ENCODE data around the gene KIRREL3.

The KIRREL3 gene

GRCh38 chr11:126948563-126948962 is 52.0 kb downstream of the KIRREL3 start:
- no peak for DNase-seq (ENCODE audit: low read depth)
- H3K4me3 ChIP-seq (ENCODE audit: control insufficient read depth, low read depth, low read length): no peak overlapping the region
- no peak for TF ChIP-seq CTCF (conservative IDR thresholded peaks at IDR 0.05; ENCODE audit: control insufficient read depth, insufficient read depth, low read depth, low read length)

GRCh38 chr11:126945319-126945718 is 55.3 kb downstream of the KIRREL3 start:
- no peak for DNase-seq (ENCODE audit: low read depth)
- TF ChIP-seq CTCF (conservative IDR thresholded peaks at IDR 0.05; ENCODE audit: control insufficient read depth, insufficient read depth, low read depth, low read length): no peak
- H3K4me3 ChIP-seq (ENCODE audit: control insufficient read depth, low read depth, low read length): no peak overlapping the region

- no peak for DNase-seq (ENCODE audit: low read depth)
- TF ChIP-seq CTCF (conservative IDR thresholded peaks at IDR 0.05; ENCODE audit: control insufficient read depth, insufficient read depth, low read depth, low read length): no peak
- no peak overlapping the region for H3K4me3 ChIP-seq (ENCODE audit: control insufficient read depth, low read depth, low read length)
These were observed 57.3 kb downstream of the KIRREL3 start for GRCh38 chr11:126943316-126943715.

- H3K4me3 ChIP-seq (ENCODE audit: control insufficient read depth, low read depth, low read length): no peak overlapping the region
- TF ChIP-seq CTCF (conservative IDR thresholded peaks at IDR 0.05; ENCODE audit: control insufficient read depth, insufficient read depth, low read depth, low read length): no peak
- no peak for DNase-seq (ENCODE audit: low read depth)
These were observed 58.4 kb downstream of the KIRREL3 start for GRCh38 chr11:126942146-126942545.

- no peak for TF ChIP-seq CTCF (conservative IDR thresholded peaks at IDR 0.05; ENCODE audit: control insufficient read depth, insufficient read depth, low read depth, low read length)
- no peak for DNase-seq (ENCODE audit: low read depth)
- no peak overlapping the region for H3K4me3 ChIP-seq (ENCODE audit: control insufficient read depth, low read depth, low read length)
These were observed 61.0 kb downstream of the KIRREL3 start for GRCh38 chr11:126939552-126939951.

- H3K4me3 ChIP-seq (ENCODE audit: control insufficient read depth, low read depth, low read length): no peak overlapping the region
- TF ChIP-seq CTCF (conservative IDR thresholded peaks at IDR 0.05; ENCODE audit: control insufficient read depth, insufficient read depth, low read depth, low read length): no peak
- DNase-seq (ENCODE audit: low read depth): no peak
These were observed 61.9 kb downstream of the KIRREL3 start for GRCh38 chr11:126938718-126939117.
